ENCODE data around the gene OR1N1. TPM values are rescaled to one million over a fixed set of nuclear protein-coding genes. Genes with fewer than 3 reads are reported as not detected.

OR1N1 gene
- total and polyA plus RNA-seq, 2 experiments from 2014 or later = not detected

GRCh38 chr9:122552812-122553211, 25.7 kb upstream of the OR1N1 start, which contains the start of gene OR1N2 (continued):
- TF ChIP-seq ZNF462 (CRISPR knock-in tag; IDR thresholded peaks at IDR 0.05) (no peak), ZNF331 (CRISPR knock-in tag; IDR thresholded peaks at IDR 0.05; ENCODE audit: low read depth) (no peak), CTCF (conservative IDR thresholded peaks at IDR 0.05; ENCODE audit: low read depth in 2 of 2) (no peak)

GRCh38 chr9:122551371-122551770, 24.3 kb upstream of the OR1N1 start:
- ATAC-seq = no peak
- no peaks in the 10 kb centered on the region for H3K79me2 ChIP-seq (replicated peaks; ENCODE audit: insufficient read depth)
- no peak for TF ChIP-seq POLR2AphosphoS5 (IDR thresholded peaks at IDR 0.05; ENCODE audit: low read depth)
- no peak for TF ChIP-seq CTCF (conservative IDR thresholded peaks at IDR 0.05; ENCODE audit: low read depth in 2 of 2)
- TF ChIP-seq CREB1 (CRISPR knock-in tag; IDR thresholded peaks at IDR 0.05; ENCODE audit: low read depth) = no peak
- TF ChIP-seq JUNB (IDR thresholded peaks at IDR 0.05; ENCODE audit: unreplicated experiment) = no peak
- no peak for TF ChIP-seq ZNF114 (CRISPR knock-in tag; IDR thresholded peaks at IDR 0.05)
- no peaks in the 10 kb centered on the region for H3F3A ChIP-seq (replicated peaks; ENCODE audit: low read depth)
- no peaks in the 10 kb centered on the region; the same call in 1 of the 2 replicates for H3K9me2 ChIP-seq (ENCODE audit: insufficient read depth)
- Mint-ChIP-seq H3K36me3 (ENCODE audit: low read depth) (peaks cover 3% of the 10 kb centered on the region; the same call in 2 of the 3 replicates), H3K27ac (no peak overlapping the region), H3K4me3 (no peak overlapping the region), H3K9me3 (peaks cover 70% of the 10 kb centered on the region), H3K27me3 (ENCODE audit: insufficient read depth, low read depth, poor library complexity) (peaks cover 4% of the 10 kb centered on the region), H3K4me1 (no peaks in the 10 kb centered on the region)
- H3K4me1 ChIP-seq (ENCODE audit: insufficient read depth) = no peaks in the 10 kb centered on the region
- no peak overlapping the region for H3K4me2 ChIP-seq
- DNase-seq (ENCODE audit: low spot score) = no peak
- no peak overlapping the region for H2AFZ ChIP-seq
- no peaks in the 10 kb centered on the region for H3K27me3 ChIP-seq (ENCODE audit: insufficient read depth)
- no peak overlapping the region for H3K27ac ChIP-seq (ENCODE audit: low read depth)
- no peaks in the 10 kb centered on the region for H3K36me3 ChIP-seq (ENCODE audit: insufficient read depth)
- no peaks in the 10 kb centered on the region for H4K20me1 ChIP-seq (replicated peaks; ENCODE audit: insufficient read depth)
- H3K4me3 ChIP-seq = no peak overlapping the region
